ENCODE measurements around the gene ADGRG6.
"Not testable (repeated sequence)": the region's sequence is repeated elsewhere in the genome, so short reads cannot be mapped to it uniquely, and the experiment has no call there.

DNA sequence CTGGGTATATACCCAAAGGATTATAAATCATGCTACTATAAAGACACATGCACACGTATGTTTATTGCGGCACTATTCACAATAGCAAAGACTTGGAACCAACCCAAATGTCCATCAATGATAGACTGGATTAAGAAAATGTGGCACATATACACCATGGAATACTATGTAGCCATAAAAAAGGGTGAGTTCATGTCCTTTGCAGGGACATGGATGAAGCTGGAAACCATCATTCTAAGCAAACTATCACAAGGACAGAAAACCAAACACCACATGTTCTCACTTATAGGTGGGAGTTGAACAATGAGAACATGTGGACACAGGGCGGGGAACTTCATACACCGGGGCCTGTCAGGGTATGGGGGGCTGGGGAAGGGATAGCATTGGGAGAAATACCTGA is 18.7 kb upstream of the ADGRG6 start:
- TF ChIP-seq, protein P1, sequence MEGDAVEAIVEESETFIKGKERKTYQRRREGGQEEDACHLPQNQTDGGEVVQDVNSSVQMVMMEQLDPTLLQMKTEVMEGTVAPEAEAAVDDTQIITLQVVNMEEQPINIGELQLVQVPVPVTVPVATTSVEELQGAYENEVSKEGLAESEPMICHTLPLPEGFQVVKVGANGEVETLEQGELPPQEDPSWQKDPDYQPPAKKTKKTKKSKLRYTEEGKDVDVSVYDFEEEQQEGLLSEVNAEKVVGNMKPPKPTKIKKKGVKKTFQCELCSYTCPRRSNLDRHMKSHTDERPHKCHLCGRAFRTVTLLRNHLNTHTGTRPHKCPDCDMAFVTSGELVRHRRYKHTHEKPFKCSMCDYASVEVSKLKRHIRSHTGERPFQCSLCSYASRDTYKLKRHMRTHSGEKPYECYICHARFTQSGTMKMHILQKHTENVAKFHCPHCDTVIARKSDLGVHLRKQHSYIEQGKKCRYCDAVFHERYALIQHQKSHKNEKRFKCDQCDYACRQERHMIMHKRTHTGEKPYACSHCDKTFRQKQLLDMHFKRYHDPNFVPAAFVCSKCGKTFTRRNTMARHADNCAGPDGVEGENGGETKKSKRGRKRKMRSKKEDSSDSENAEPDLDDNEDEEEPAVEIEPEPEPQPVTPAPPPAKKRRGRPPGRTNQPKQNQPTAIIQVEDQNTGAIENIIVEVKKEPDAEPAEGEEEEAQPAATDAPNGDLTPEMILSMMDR (IDR thresholded peaks at IDR 0.05): not testable (repeated sequence)
- not testable (repeated sequence) for TF ChIP-seq POLR2A (IDR thresholded peaks at IDR 0.05)

Data from Peyer's patch (tissue), 4 donors.